GM21576 (cell line): ENCODE measurements around the gene PPP2R5C.

Source experiments
- ATAC-seq: cut with Tn5 transposase; IDR thresholded peaks from one replicate; pipeline ENCODE4 v1.9.1; 2021; ENCODE audit warnings: mild to moderate bottlenecking, moderate library complexity; ENCODE audit not compliant: unreplicated experiment

Gene PPP2R5C

GRCh38 chr14:101881426-101881825 is 119.9 kb downstream of the PPP2R5C start:
- no peak for ATAC-seq

- ATAC-seq: no peak
These were observed 120.8 kb downstream of the PPP2R5C start for GRCh38 chr14:101882141-101882935.

- ATAC-seq: no peak
These were observed 122.8 kb downstream of the PPP2R5C start for GRCh38 chr14:101884089-101884933.

DNA sequence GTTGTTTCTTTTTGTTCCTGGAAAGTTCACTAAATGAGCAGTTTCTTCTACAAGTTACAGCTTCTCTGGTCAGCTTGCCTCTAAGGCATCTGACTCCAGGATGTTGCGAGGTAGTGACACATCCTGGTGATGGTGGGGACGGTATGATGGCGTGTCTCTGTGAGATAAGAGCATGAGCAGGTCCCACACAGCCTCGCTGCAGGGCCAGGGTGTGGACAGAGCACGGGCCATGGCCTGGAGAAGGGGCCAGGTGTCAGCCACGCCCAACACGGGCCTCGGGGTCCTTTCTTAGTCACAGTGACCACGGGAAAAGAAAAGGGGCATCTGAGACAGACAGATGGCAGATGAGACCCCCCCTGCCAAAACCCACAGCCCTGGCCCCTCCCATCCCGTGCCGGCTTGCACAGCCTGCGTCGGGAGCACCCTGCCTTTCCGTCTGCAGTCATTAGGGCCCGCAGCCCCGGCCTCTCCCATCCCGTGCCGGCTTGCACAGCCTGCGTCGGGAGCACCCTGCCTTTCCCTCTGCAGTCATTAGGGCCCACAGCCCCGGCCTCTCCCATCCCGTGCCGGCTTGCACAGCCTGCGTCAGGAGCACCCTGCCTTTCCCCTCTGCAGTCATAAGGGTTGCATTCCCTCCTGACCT is 123.5 kb downstream of the PPP2R5C start:
- ATAC-seq: no peak

DNA sequence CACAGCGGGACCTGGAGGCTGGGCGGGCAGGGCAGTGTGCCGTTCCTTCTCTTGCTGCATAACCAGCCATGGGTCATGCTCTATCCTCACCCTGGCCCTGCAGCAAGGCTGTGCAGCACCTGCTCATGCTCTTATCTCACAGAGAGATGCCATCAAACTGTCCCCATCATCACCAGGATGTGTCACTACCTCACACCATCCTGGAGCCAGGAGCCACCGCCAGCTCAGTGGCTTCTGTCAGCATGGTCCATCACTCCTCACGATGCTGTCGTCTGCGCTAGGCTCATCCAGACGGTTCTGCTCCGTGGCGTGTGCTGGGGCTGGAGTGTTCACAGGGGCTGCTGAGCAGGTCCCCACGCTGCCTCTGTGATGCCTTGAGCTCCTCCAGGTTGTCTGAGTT is 125.7 kb downstream of the PPP2R5C start:
- ATAC-seq: no peak

GRCh38 chr14:101888182-101888581 is 126.7 kb downstream of the PPP2R5C start:
- ATAC-seq: no peak

- no peak for ATAC-seq
These were observed 127.9 kb downstream of the PPP2R5C start for GRCh38 chr14:101889366-101889765.

DNA sequence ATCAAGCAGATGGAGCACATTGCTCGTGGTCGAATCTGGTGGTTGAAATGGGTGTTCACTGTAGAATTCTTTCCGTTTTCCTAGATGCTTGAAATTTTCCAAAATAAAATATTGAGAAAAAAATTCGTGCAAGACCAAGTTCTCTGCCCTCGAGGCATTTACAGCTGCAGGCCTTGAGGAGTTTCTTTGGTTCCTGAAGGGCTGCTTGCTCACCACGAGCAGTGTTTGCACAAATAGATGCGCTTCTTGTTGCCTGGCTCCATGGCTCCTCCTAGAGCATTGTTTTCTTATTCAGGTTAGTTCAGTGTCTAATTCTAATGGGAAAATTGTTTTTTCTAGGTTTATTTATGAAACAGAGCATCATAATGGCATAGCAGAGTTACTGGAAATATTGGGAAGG is 128.4 kb downstream of the PPP2R5C start:
- no peak for ATAC-seq

DNA sequence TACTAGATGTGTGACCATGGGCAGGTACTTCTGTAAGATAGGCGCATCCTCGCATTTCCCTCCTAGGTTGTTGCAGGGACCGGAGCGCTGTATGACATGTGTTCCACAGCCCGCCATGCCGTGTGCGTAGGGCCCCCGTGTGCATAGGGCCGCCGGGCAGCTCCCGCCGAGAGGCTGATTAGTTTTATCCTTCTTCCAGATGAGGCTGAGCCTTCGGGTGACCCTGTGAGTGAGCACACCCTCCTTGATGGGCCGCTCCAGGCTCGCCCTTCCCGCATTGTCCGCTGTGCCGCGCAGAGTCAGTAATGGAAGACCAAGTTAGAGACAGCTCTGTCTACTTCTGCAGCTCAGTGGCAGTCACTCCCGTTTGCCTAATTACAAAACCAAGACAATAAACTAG is 130.0 kb downstream of the PPP2R5C start:
- no peak for ATAC-seq

DNA sequence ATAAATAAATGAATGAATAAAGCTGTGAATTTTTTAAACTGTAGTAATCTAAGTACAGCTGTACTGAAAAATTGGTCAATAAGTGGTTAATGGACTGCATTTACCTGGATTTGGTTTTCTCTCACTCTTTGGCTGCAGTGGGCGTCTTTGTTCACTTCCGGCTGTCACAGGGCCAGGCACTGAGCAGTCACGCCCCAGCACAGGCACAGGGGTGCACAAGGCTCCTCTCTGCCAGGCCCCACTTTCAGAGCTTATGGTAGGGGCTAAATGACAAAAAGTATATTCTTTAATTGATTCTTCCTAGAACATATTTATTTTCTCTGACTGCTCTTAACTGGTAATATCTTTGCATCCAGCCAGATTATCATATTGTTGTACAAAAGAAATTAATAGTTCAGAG is 132.2 kb downstream of the PPP2R5C start:
- ATAC-seq: no peak

DNA sequence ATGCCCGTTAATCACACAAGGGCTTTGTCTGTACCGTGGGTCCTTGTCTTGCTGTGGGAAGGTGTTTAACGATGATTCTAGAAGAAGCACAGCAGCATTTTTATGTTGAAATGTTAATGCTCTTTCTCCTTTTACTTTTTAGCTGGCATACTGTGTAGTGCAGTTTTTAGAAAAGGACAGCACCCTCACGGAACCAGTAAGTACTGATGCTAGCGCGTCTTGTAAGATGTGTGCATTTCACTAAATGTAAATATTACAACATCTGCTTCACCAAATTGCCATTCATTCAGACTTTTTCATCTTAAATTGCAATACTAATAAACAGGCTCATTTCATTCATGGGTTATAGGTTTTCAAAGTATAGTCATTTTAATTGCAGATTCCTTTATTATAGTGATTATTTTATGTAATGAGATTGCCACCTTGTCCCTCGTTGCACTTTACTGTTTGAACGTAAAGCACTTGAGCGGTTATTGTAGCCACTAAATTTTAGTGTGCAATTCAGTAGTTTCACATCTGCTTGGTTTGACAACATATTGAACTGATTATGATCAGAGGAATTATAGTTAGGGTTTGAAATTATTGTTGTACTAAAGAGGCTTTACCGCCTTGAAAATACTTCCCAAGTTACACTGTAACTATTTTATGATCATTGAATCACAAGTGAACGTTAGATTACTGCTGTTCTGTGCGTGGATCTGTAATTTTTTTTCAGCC is 133.0 kb downstream of the PPP2R5C start:
- no peak for ATAC-seq

DNA sequence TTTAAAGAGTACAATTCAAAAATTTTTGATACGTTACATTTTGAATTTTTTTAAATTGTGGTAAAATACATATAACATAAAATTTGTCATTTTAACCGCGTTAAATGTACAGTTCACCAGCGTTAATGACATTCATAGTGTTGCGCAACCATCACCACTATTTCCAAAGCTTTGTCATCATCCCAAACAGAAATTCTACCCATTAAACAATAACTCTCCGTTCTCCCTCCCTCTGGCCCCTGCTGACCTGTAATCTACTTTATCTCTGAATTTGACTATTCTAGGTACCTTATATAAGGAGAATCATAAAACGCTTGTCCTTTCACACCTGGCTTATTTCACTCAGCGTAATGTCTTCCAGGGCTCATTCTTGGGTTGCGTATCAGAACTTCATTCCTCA is 133.7 kb downstream of the PPP2R5C start:
- ATAC-seq: no peak

- ATAC-seq: no peak
These were observed 135.8 kb downstream of the PPP2R5C start for GRCh38 chr14:101897326-101897725.

DNA sequence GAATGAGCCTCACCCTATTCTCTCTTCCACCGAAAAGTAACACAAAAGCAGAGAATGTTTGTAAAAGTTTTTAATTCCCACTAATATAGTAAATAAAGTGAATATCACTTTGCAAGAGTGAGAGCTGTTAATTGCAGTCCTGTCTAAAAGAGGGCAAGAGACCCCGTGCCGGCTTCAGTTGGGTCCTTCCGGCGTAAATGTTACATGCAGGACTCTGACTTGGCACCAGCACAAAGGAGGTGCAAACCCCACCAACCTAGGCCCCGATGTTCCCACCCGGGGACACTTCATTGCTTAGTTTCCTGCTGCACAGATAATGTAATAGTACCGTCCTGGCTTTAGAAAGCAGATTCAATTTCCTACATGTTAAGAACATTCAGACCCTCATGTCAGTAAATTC is 136.9 kb downstream of the PPP2R5C start:
- ATAC-seq: no peak

- ATAC-seq: no peak
These were observed 137.8 kb downstream of the PPP2R5C start for GRCh38 chr14:101899263-101899662.

DNA sequence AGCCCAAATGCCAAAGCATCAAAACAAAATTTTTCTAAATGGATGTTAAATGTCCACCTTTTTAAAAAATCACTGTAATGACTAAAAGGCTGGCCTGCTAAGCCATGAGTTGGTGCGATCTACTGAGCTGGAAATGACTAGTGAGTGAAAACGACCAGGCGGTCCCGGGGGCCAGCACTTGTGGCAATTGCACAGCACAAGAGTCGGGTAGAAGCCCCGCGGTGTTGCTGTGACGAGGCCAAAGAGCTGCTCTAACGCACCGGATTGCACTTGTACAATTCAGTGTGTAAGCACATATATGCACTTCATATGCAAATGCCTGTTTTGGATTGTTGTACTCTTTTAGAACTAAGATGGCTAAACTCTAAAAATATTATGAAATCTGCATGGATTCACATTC is 138.7 kb downstream of the PPP2R5C start:
- no peak for ATAC-seq

DNA sequence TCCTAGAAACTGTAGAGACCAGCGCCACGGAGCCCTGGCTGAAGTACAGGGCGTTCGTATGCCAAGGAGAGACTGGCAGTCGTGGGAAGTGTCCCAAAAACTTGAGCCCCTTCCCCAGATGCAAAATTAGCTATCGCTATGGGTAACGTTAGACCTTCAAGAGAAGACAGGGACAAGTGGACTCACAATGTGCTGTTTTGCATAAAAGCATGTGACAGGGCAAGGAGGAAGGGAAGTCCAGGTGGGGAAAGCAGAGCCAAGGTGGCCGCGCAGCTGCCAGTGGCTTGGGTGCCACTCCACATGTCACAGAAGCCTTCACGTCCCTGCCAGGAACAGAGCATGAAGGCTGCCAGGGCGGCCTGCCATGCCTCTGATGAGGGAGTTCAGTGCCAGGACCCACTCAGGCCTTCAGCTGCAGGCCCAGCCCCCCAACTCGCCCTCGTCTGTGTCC is 141.6 kb downstream of the PPP2R5C start:
- no peak for ATAC-seq

DNA sequence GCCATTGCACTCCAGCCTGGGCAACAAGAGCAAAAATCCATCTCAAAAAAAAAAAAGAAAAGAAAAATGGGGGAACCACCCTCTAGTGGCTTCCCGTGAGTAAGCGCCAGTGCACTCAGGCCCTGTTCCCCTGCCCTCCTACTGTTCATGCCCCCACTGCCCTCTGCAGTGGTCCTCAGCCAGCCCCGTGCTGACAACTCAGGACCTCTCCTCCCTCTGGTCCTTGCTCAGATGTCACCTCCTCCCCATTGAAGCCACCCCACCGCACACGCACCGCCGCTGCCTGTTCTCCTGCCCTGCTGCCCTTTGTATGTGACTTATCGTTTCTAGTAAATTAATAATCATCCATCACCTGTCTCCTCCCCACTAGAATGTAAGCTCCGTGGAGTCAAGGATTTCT is 144.1 kb downstream of the PPP2R5C start:
- ATAC-seq: no peak

GRCh38 chr14:101906645-101907044 is 145.1 kb downstream of the PPP2R5C start:
- ATAC-seq: no peak

DNA sequence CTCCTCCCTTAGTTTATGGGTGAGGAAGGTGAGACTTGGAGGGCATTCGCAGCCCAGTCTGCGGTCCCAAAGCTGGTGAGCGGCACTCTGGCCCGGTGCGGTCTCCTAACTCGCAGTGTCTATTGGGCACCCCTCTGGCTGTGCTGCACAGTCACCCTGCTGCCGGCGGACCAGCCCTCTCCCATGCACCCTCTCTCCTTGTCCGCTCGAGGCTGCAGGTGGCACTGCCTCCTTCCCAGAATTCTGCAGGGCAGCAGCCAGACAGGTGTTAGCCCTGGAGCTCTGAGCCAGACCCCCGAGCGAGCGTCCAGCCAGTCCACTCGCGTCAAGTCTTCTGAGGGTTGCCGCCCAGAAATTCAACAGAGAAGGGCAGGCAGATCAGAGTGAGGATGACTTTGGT is 146.1 kb downstream of the PPP2R5C start:
- no peak for ATAC-seq

GRCh38 chr14:101908795-101909194 is 147.3 kb downstream of the PPP2R5C start:
- no peak for ATAC-seq
